ENCODE results near the gene GJB3.

GJB3 gene

DNA sequence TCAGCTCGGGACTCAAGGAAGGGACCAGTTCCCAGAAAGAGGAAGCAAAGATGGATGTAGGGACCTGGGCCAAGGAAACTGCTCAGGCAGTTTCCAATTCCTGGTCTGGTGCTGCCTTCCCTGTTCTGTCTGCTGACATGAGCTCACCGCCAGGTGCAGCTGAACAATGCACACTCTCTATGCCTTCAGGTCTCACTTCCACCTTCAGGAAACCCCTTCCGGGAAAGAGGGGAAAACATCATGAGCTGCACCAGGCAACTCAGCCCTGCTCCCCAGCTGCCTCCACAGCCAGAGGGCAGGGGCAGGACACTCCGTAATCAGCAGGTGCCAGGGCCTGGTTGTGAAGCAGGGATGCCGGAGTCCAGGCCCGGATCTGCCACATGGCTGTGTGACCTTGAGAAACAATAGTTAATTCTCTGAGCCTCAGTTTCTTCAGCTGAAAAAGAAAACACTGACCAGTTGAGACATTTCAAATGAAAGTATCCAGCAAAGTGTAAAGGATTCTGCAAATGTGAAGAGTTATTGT lies 50.8 kb downstream of the GJB3 start:
- Histone ChIP-seq H3K9me3 (ENCODE audit: low read length) (no peaks in the 10 kb centered on the region), H3K4me3 (ENCODE audit: low read depth in 1 of 2, low read length in 2 of 2) (no peak overlapping the region), H3K27me3 (ENCODE audit: control insufficient read depth in 1 of 2, insufficient read depth in 2 of 2, low read length in 2 of 2) (no peaks in the 10 kb centered on the region), H3K4me1 (ENCODE audit: insufficient read depth, low read length) (no peaks in the 10 kb centered on the region), H3K27ac (ENCODE audit: low read depth, low read length) (no peak overlapping the region), H3K9ac (ENCODE audit: low read length) (no peak overlapping the region), H3K36me3 (ENCODE audit: insufficient read depth, low read length) (no peaks in the 10 kb centered on the region)

DNA sequence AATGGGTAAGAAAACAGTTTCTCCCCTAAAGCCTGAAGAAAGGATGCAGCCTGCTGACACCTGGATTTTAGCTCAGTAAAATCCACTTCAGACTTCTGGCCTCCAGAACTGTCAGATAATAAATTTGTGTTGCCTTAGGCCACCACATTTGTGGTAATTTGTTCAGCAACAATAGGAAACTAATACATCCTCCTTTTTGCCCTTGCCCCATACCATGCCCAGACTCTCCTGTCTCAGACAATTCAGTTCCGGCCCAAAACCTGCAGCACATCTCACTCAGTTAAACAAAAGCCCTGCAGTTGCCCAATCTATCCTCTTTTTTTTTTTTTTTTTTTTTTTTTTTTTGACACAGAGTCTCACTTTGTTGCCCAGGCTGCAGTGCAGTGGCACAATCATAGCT lies 52.7 kb downstream of the GJB3 start:
- H3K9ac ChIP-seq (ENCODE audit: low read length) = no peak overlapping the region
- no peaks in the 10 kb centered on the region for H3K9me3 ChIP-seq (ENCODE audit: low read length)
- H3K27ac ChIP-seq (ENCODE audit: low read depth, low read length) = no peak overlapping the region
- no peaks in the 10 kb centered on the region for H3K27me3 ChIP-seq (ENCODE audit: control insufficient read depth in 1 of 2, insufficient read depth in 2 of 2, low read length in 2 of 2)
- H3K4me1 ChIP-seq (ENCODE audit: insufficient read depth, low read length) = no peaks in the 10 kb centered on the region
- no peak overlapping the region for H3K4me3 ChIP-seq (ENCODE audit: low read depth in 1 of 2, low read length in 2 of 2)
- no peaks in the 10 kb centered on the region for H3K36me3 ChIP-seq (ENCODE audit: insufficient read depth, low read length)

Measured in muscle layer of colon (tissue), 2 donors.